CD14-positive monocyte (primary cell): ENCODE data around the gene R3HDM4. TPM values are rescaled to one million over a fixed set of nuclear protein-coding genes. Genes with fewer than 3 reads are reported as not detected.
A peak's percentile ranks its signal among the peaks of the same experiment; 100 is the strongest.

Experiments
- DNase-seq, 3 donors: peaks; one replicate each; pipeline ENCODE4 v3.0.0-alpha.2; 2011 to 2022
- H2AFZ ChIP-seq: 2 replicates; pipeline ENCODE4 v1.6.0; 2012; ENCODE audit warnings: mild to moderate bottlenecking, low read depth, low read length, inconsistent platforms; ENCODE audit not compliant: insufficient read depth, poor library complexity, severe bottlenecking
- H3K27ac ChIP-seq, 2 donors: 1 replicate in 1 of 2; 2 replicates in 1 of 2; pipeline ENCODE4 v1.5.1; 2012 to 2013; ENCODE audit warnings: low read length in 2 of 2, control low read depth in 1 of 2, inconsistent platforms in 1 of 2, low read depth in 1 of 2, mild to moderate bottlenecking in 1 of 2
- H3K27me3 ChIP-seq, 2 donors: one replicate each; pipeline versions ENCODE4 v1.6.0 to v1.6.1; 2011 to 2013; ENCODE audit warnings: low read length in 2 of 2; ENCODE audit not compliant: control insufficient read depth in 2 of 2, insufficient read depth in 2 of 2
- H3K36me3 ChIP-seq, 2 donors: replicated peaks in 1 of 2; 1 replicate in 1 of 2; 2 replicates in 1 of 2; pipeline versions ENCODE4 v1.5.1 to v1.6.1; 2012 to 2013; ENCODE audit warnings: low read length in 2 of 2, control low read depth in 1 of 2, inconsistent platforms in 1 of 2, mild to moderate bottlenecking in 1 of 2; ENCODE audit not compliant: insufficient read depth in 2 of 2, control insufficient read depth in 1 of 2
- H3K4me1 ChIP-seq, 2 donors: 1 replicate in 1 of 2; 2 replicates in 1 of 2; pipeline versions ENCODE4 v1.5.1 to v1.6.1; 2012 to 2013; ENCODE audit warnings: low read length in 2 of 2, control low read depth in 1 of 2, inconsistent platforms in 1 of 2, mild to moderate bottlenecking in 1 of 2, moderate library complexity in 1 of 2; ENCODE audit not compliant: insufficient read depth in 2 of 2, control insufficient read depth in 1 of 2
- H3K4me2 ChIP-seq: replicated peaks from 2 replicates; pipeline ENCODE3; 2012; ENCODE audit warnings: low read length, moderate library complexity, mild to moderate bottlenecking; ENCODE audit not compliant: poor library complexity, severe bottlenecking; ENCODE audit errors: extremely low read depth
- H3K4me3 ChIP-seq, 3 experiments: fragments of 200-600 bp in 1 of 3; sonication (generic) in 1 of 3; replicated peaks in 1 of 3; 1 replicate in 2 of 3; 2 replicates in 1 of 3; pipeline ENCODE4 v1.5.1; 2011 to 2013; ENCODE audit warnings: low read length in 3 of 3, mild to moderate bottlenecking in 3 of 3, control low read depth in 2 of 3, low read depth in 2 of 3, inconsistent platforms in 1 of 3, moderate library complexity in 1 of 3
- H3K79me2 ChIP-seq: 2 replicates; pipeline ENCODE4 v1.6.0; 2012; ENCODE audit warnings: mild to moderate bottlenecking, control low read depth, inconsistent platforms, low read length, moderate library complexity; ENCODE audit not compliant: insufficient read depth
- H3K9ac ChIP-seq: 2 replicates; pipeline ENCODE4 v1.6.0; 2017; ENCODE audit warnings: low read length, mild to moderate bottlenecking; ENCODE audit not compliant: insufficient read depth, poor library complexity, severe bottlenecking
- H3K9me3 ChIP-seq, 2 donors: replicated peaks in 1 of 2; 1 replicate in 1 of 2; 2 replicates in 1 of 2; pipeline versions ENCODE4 v1.5.1 to v1.6.1; 2012 to 2013; ENCODE audit warnings: low read length in 2 of 2, control low read depth in 1 of 2; ENCODE audit not compliant: control insufficient read depth in 1 of 2, insufficient read depth in 1 of 2
- H4K20me1 ChIP-seq: 2 replicates; pipeline ENCODE4 v1.6.0; 2012; ENCODE audit warnings: mild to moderate bottlenecking, low read length, control low read depth, moderate library complexity; ENCODE audit not compliant: insufficient read depth
- H3K27ac Mint-ChIP-seq, 7 donors: one replicate each; pipeline ENCODE4 v1.8.0; 2020; ENCODE audit warnings: mild to moderate bottlenecking in 7 of 7, mixed read lengths in 7 of 7, moderate library complexity in 6 of 7, inconsistent platforms in 2 of 7
- H3K27me3 Mint-ChIP-seq, 3 donors: one replicate each; pipeline ENCODE4 v1.8.0; 2021 to 2022; ENCODE audit warnings: low read depth in 3 of 3, mild to moderate bottlenecking in 3 of 3, mixed read lengths in 3 of 3, moderate library complexity in 3 of 3, inconsistent platforms in 1 of 3
- H3K36me3 Mint-ChIP-seq, 2 donors: one replicate each; pipeline ENCODE4 v1.8.0; 2020; ENCODE audit warnings: mixed read lengths in 2 of 2, inconsistent platforms in 1 of 2, mild to moderate bottlenecking in 1 of 2
- H3K4me1 Mint-ChIP-seq: one replicate; pipeline ENCODE4 v1.8.0; 2020; ENCODE audit warnings: mild to moderate bottlenecking, mixed read lengths
- H3K4me3 Mint-ChIP-seq, 2 donors: one replicate each; pipeline ENCODE4 v1.8.0; 2020; ENCODE audit warnings: mild to moderate bottlenecking in 2 of 2, mixed read lengths in 2 of 2, moderate library complexity in 1 of 2
- H3K9me3 Mint-ChIP-seq, 7 donors: one replicate each; pipeline ENCODE4 v1.8.0; 2020 to 2022; ENCODE audit warnings: mixed read lengths in 7 of 7, mild to moderate bottlenecking in 6 of 7, moderate library complexity in 6 of 7, inconsistent platforms in 2 of 7
- CTCF ChIP-seq: fragments of 200-600 bp; IDR thresholded peaks from one replicate; pipeline ENCODE4 v1.8.0; 2022; ENCODE audit warnings: antibody characterized with exemption, mild to moderate bottlenecking
- WGBS: methylation state at CpG from one replicate; pipeline ENCODE4 v1.1.5; 2013; ENCODE audit warnings: missing lambda C conversion rate; ENCODE audit not compliant: insufficient coverage; 5-methylcytosine and 5-hydroxymethylcytosine counted together
- intact Hi-C, 2 donors: fragments of 100-400 bp; cut with micrococcal nuclease; formaldehyde crosslinking; loops; one replicate each; pipeline versions ENCODE4 v1.15.0 to v1.15.1; 2023
- polyA minus RNA-seq: library from RNA; depleted of rRNA, polyadenylated mRNA; stranded (reverse); fragments of >200 nt; gene quantifications from 2 replicates; pipeline ENCODE4 v1.2.3, GENCODE V29; 2012
- polyA plus RNA-seq, 3 donors: library from polyadenylated mRNA; depleted of rRNA in 1 of 3; unstranded in 2 of 3; stranded (reverse) in 1 of 3; fragments of 300-500 nt in 2 of 3; fragments of >200 nt in 1 of 3; fragmentation: Illumina TruSeq in 2 of 3; gene quantifications; 1 replicate in 2 of 3; 2 replicates in 1 of 3; pipeline ENCODE4 v1.2.3, GENCODE V29; 2012 to 2021
- total RNA-seq, 12 experiments: library from RNA in 1 of 12; stranded (reverse) in 1 of 12; fragments of 120-200 nt in 1 of 12; gene quantifications; one replicate each; pipeline ENCODE4 v1.2.4 and lab custom pipeline; 2013 to 2026; ENCODE audit warnings: mixed read lengths in 6 of 12, inconsistent platforms in 1 of 12

The R3HDM4 gene
- total RNA-seq (2013) = 32.9 TPM
- polyA plus RNA-seq (10 to 100 TPM; 70.8 to 99.9 (median 78.7) TPM), polyA minus RNA-seq (32.4 and 46.8 TPM in 2 replicates), total RNA-seq (lab: John Stamatoyannopoulos, UW) (22.8 to 77.5 (median 47.6) reads per million in 11 experiments)

DNA sequence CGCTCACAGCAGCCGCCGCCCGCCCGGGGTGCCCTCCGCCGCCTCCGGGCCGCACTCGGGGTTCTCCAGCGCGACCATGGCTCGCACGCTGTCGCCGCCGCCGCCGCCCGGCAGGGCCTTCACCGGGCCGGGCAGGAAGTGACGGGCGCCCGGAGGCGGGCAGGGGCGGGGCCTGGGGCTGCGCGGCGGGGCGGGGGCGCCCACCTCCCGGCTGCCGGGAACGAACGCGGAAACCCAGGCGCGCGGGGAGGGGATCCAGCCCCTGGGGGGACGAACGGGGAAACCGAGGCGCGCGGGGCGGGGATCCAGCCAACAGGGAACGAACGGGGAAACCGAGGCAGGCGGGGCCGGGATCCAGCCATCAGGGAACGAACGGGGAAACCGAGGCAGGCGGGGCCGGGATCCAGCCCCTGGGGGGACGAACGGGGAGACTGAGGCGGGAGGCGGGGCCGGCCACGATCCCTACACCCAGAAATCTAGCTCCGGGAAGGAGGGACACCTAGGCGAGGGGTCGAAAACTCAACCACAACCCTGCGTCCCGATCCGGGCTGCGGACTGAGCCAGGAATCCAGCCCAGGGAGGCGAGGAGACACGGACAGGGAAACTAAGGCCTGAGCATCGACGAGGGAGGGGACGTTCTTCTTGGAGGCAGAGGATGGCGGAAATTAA lies at the start of gene R3HDM4:
R3HDM4 (minus strand) TSS at position 140 of the 669 bp plus-strand sequence; CDS start at position 78, 62 bp downstream.
- H3K9me3 ChIP-seq = no peaks in the 10 kb centered on the region
- peaks cover 14 to 18% of the 10 kb centered on the region in 2 donors for H3K27me3 ChIP-seq
- peaks cover 48 to 70% of the 10 kb centered on the region in 2 donors for H3K4me1 ChIP-seq
- peaks cover 4 to 9% of the 10 kb centered on the region in 2 donors for H3K36me3 Mint-ChIP-seq
- peaks cover 6% of the 10 kb centered on the region for H4K20me1 ChIP-seq
- H3K4me3 Mint-ChIP-seq = peak within 1 kb of the TSS; percentile 83
- H3K36me3 ChIP-seq = no peaks in the 10 kb centered on the region
- TF ChIP-seq CTCF = no peak
- peaks cover 45% of the 10 kb centered on the region for H3K79me2 ChIP-seq
- H3K27ac Mint-ChIP-seq = peak within 1 kb of the TSS; percentile 75 to 94 (median 86)
- peak within 1 kb of the TSS; percentile 93 for H3K9ac ChIP-seq
- H3K27ac ChIP-seq = peak within 1 kb of the TSS; percentile 84 to 90
- H3K4me1 Mint-ChIP-seq = peaks cover 37% of the 10 kb centered on the region
- DNase-seq = peak; percentile 49 to 71 (median 66)
- H3K4me3 ChIP-seq = peak within 1 kb of the TSS; percentile 86 to 93 (median 89)
- peaks cover 0 to 3% (median 0%) of the 10 kb centered on the region in 7 donors for H3K9me3 Mint-ChIP-seq
- WGBS = under 1% methylated on average over 70 of the region's 76 CpGs
- peak within 1 kb of the TSS; percentile 85 for H2AFZ ChIP-seq
- H3K27me3 Mint-ChIP-seq = peaks cover 17 to 23% (median 19%) of the 10 kb centered on the region in 3 donors
- H3K4me2 ChIP-seq = peak within 1 kb of the TSS; percentile 85
- intact Hi-C loops = no loop called here

- Mint-ChIP-seq H3K4me1 (peaks cover 8% of the 10 kb centered on the region), H3K36me3 (peaks cover 43 to 83% of the 10 kb centered on the region in 2 donors), H3K4me3 (no peak overlapping the region), H3K27ac (peak overlapping the region in 3 of 7 donors; percentile 18 to 77 (median 32)), H3K27me3 (no peaks in the 10 kb centered on the region), H3K9me3 (peaks cover 0 to 6% (median 3%) of the 10 kb centered on the region in 7 donors)
- Histone ChIP-seq H3K4me1 (peaks cover 0 to 5% of the 10 kb centered on the region in 2 donors), H3K36me3 (peaks cover 71 to 82% of the 10 kb centered on the region in 2 donors), H3K4me2 (no peak overlapping the region), H3K27me3 (no peaks in the 10 kb centered on the region), H2AFZ (no peak overlapping the region), H3K9me3 (peaks cover 0 to 3% of the 10 kb centered on the region in 2 donors), H4K20me1 (peaks cover 99% of the 10 kb centered on the region), H3K79me2 (peaks cover 51% of the 10 kb centered on the region), H3K9ac (no peak overlapping the region), H3K4me3 (no peak overlapping the region), H3K27ac (peak overlapping the region in 1 of 2 donors; percentile 31)
- intact Hi-C loops = no loop called here
- DNase-seq = no peak
- no peak for TF ChIP-seq CTCF
- WGBS = no CpG with 5 or more reads among the region's 14 CpGs
These were observed 49.0 kb upstream of the R3HDM4 start for GRCh38 chr19:961866-962620.
